IPS-NIHi7 (cell line): ENCODE results near the gene ASB13.

Source experiments
- DNase-seq: peaks from one replicate; pipeline ENCODE4 v3.0.0; 2012; ENCODE audit warnings: mixed read lengths; ENCODE audit errors: extremely low spot score

ASB13 gene

DNA sequence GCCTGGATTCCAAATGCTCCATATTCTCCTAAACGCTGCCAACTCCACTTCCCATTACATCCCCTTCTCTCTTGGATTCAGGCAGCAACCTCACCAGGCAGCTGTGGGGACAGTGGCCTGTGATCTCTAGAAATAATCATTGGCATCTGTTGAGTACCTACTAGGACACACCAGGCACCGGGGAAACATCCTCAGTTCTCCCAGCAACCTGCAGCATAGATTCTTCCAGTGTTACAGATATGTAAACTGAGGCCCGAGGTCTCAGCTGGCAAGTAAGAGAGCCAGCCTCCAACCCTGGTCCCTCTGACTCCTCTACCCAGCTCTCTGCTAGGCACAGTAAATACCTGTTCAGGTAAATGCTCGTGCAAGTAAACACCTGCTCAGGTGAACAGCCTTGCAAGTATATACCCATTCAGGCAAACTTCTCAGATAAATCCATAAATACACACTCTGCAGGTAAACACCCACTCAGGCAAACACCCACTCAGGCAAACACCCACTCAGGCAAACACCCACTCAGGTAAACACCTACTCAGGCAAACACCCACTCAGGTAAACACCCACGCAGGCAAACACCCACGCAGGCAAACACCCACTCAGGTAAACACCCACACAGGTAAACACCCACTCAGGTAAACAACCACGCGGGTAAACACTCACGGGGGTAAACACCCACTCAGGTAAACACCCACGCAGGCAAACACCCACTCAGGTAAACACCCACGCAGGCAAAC, 18.7 kb downstream of the ASB13 start:
- DNase-seq, result no peak

DNA sequence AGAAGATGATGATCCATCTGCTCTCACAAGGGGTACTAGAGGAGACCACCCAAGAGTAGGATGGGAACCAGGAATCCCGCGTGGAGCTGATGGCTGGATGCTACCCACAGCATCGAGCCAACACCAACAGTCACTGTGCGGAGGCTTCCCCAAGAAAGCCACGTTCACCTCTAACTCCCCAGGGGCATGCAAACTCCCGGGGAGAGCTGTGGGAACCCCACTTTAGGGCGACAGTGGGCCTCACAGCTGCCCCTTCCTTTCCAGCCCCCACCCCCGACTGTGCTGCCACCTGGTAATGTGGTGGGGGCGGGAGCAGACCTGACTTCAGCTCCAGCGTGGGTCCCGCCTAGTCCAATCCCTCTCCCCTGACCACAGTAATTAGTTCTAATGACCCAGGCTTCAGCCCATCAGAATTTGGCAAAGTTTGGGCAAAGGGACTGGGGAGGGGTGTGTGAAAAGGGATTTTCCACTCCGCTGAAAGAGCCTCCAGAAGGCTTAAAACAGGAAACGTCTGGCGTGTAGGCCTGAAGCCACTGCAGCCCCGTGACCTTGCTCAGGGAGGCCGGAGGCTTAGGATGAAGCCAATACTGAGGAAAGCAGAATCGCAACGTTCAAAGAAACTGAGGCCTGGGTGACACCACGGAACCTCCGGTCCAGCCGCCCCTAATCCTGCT, 20.3 kb downstream of the ASB13 start:
- no peak for DNase-seq

GRCh38 chr10:5645375-5645774, 21.0 kb downstream of the ASB13 start:
- DNase-seq, result no peak

DNA sequence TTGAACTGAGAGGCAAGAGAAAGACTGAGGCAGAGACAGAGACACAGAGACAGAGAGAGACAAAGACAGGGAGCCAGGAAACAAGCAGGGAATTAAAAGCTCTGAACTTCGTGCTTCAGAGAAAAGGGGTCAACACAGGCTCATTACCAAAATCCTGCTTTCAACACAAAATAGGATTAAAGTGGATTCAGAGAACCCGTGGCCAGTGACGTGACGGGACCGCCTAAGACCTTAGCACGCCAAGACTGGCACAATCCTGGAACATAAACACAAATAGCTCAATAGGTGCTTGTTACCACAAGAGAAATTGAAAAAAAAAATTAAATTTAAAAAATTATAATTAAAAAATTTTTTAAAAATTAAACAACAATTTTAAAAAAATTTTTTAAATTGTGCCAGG, 21.5 kb downstream of the ASB13 start:
- DNase-seq, result no peak

GRCh38 chr10:5643346-5644067, 22.9 kb downstream of the ASB13 start:
- no peak for DNase-seq

- DNase-seq, result no peak
These were observed 24.9 kb downstream of the ASB13 start for GRCh38 chr10:5641501-5641900.

GRCh38 chr10:5640501-5640900, 25.9 kb downstream of the ASB13 start:
- no peak for DNase-seq

DNA sequence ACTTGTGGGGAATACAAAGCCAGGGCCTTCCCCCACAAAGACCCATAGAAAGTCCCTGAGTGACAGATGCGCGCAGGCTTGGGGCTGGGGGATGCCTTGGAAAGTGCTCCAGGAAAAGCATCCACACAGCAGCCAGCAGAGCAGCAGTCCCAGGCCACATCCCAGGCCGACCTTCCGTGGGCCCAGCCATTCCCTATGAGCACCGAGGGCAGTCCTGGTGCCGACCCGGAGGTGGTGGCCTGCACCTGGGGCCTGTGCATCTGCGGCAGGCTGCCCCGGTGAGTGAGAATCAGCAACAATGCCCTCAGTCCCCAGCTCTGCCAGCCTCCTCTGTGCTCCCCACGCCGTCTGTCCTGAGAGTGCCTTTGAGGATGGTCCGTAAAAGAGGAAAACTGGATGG, 26.4 kb downstream of the ASB13 start:
- no peak for DNase-seq

- no peak for DNase-seq
These were observed 27.3 kb downstream of the ASB13 start for GRCh38 chr10:5639066-5639465.

DNA sequence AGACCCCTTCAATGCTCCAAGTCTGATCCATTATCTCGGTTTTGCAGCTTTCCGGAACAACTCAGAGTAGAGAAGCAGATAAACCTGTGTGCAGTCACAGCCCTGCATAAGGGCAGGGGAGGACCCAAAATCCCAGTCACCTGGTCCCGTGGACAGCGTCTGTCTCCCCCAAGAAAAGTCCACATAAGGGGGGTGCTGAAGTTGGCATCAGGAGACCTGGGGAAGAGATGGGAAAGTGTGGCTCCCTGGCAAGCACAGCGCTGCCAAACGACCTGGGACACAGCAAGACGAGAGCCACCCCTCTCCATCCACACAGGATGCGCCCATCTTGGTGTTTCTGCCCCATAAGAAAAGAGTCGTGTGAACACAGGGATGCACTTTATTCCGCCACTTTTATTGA, 27.9 kb downstream of the ASB13 start:
- no peak for DNase-seq

DNA sequence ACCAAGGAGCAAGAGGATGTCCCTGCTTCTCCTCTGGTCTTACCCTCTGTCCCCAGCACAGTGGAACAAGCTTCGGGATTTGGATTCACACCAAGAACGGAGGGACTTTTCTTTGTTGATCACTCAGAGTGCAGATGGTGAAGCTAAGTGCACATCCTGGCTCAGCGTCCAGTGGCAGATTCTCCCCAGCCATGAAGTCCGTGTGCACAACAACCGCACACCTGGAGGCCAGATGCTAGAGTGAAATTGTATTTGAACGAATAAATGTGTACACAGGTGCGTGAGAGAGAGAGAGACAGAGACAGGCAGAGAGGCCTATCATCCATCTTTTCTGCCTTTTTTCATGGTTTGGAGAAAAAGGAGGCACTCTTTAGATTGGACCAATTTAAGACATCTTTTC, 31.5 kb downstream of the ASB13 start:
- no peak for DNase-seq

GRCh38 chr10:5633166-5633749, 33.1 kb downstream of the ASB13 start:
- no peak for DNase-seq

GRCh38 chr10:5632446-5632845, 33.9 kb downstream of the ASB13 start:
- DNase-seq, result no peak

DNA sequence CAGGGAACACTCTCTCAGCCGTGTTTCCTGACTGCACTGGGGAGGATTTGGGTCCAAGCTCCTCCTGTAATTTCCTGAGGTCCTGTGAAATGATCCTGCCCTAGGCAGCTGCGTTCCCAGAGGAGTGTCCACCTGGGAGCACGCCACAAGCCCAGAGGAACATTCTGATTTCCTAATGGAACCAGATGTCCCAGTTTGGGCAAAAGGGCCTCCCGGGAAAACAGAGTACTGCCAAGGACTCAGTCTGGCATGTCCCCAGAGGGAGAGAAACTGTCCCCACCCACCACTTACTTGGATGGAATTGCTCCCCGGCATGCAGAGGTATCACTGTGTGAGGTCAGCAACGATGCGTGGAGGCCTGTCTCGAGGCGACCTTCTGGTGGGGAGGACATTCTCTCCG, 34.5 kb downstream of the ASB13 start:
- no peak for DNase-seq

- DNase-seq, result no peak
These were observed 36.3 kb downstream of the ASB13 start for GRCh38 chr10:5630112-5630436.

DNA sequence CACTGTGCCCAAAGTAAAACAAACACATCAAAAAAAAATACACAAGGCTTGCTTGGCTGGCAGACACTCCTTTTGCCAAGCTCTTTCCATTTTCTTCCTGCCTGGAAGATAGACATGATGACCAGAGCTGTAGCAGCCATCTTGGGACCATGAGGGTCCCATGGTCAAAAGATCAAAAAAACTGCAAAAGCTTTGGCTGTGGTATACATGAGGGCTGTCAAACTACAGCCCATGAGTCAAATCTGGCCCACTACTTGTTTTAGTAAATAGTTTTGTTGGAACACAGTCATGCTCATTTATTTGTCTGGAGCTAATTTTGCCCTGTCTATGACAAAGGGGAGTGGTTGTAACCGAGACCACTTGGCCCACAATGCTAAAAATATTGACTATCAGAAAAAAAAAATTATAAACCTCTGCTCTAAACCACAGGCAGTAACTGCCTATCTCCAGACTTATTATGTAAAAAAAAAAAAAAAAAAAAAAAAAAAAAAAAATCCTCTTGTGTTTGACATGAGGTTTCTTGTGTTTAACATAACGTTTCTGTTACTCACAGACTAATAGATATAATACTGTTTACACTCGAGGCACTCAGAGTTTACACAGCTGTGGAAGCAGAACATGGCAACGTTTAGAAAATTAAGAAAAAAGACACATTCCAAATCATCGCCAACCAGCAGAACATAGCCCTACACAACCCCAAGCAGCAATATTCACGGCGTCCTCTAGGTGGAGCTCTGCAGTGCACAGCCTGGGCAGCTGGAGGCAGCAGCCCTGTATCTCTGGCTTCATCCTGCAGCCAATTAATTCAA, 36.9 kb downstream of the ASB13 start:
- DNase-seq, result peak; percentile 82

- no peak for DNase-seq
These were observed 37.7 kb downstream of the ASB13 start for GRCh38 chr10:5628451-5629302.

DNA sequence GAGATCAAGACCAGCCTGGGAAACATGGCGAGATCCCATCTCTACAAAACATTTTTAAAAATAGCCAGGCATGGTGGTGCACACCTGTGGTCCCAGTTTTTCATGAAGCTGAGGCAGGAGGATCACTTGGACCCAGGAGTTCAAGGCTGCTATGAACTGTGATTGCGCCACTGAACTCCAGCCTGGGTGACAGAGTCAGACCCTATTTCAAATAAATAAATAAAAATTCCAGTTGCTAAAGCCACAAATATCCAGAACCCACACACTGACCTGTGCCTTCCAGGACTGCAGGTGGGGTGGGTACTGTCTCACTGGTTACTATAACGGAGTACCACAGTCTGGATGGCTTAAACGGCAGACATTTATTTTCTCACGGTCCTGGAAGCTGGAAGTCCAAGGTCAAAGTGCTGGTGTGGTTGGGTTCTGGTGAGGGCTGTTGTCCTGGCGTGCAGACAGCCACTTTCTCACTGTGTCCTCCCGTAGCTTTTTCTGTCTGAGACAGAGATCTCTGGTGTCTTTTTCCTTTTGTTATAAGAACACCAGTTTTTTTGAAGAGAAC, 38.8 kb downstream of the ASB13 start:
- DNase-seq, result no peak

DNA sequence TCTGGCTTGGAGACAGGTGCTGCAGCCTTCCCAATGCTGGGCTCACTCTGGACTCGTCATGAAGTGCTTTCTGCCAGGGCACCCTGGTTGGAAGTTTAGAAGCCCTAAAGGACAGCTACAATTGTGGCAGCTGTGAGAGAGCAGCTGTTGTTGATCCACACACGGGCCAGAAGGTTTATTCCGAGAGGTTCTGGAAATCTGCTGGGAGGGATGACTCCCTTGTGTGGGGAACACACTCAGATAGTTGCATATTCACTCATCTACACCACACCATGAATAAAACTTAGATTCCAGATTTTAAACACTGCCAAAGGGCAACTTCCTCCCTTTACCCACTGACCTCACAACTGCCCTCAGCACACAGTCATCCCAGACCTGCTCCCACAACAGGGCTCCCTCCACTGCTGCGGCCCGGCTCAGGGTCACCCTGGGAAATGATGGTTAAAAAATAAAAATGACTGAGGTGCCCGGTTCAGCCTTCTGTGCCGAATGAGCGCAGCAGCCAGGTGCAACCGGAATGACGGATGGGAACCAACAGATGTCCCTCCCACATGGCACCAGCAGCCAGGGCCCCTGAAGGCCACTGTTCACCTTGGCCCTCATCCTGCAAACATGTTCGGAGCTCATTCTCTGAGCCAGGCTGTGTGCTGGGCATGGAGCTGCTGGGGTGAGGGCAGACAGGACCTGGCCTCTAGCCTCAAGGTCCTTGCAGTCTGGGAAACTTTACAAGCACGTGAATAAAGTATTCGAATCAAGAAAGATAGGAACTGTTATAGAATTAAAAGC, 40.2 kb downstream of the ASB13 start:
- DNase-seq, result no peak

DNA sequence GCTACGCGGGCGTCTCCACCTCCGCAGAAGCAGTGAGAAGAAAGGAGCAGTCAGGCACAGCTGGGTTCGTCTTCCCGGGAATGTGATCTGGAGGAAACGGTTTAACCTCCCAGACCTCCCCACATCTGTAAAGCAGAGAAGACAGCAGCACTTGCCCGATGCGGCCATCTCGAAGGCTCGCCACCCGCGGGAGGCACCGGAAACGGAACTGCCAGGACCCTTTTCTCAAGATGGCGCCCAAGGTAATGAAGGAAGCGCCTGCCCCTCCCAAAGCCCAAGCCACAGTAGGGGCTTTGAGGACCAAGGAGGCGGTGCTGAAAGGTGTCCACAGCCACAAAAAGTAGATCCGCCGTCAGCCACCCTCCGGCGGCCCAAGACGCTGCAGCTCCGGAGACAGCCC, 41.7 kb downstream of the ASB13 start:
- no peak for DNase-seq
